Loucy (cell line): Measurements from ENCODE around the gene HCN2.
A peak's percentile ranks its signal among the peaks of the same experiment; 100 is the strongest.

Experiments
- H2AFZ ChIP-seq: fragments of 200-600 bp; sonication (generic); 2 replicates; pipeline ENCODE4 v1.6.0; 2016; ENCODE audit warnings: antibody characterized with exemption, mild to moderate bottlenecking, low read length, moderate library complexity
- H3F3A ChIP-seq: fragments of 200-600 bp; 2 replicates; pipeline ENCODE4 v1.6.0; 2016; ENCODE audit warnings: antibody characterized with exemption, low read depth, mild to moderate bottlenecking
- H3K27me3 ChIP-seq: fragments of 200-600 bp; sonication (generic); 2 replicates; pipeline ENCODE4 v1.6.1; 2014; ENCODE audit warnings: low read length, mild to moderate bottlenecking; ENCODE audit not compliant: insufficient read depth, poor library complexity, severe bottlenecking
- H3K36me3 ChIP-seq: fragments of 200-600 bp; sonication (generic); 2 replicates; pipeline ENCODE4 v1.6.1; 2016; ENCODE audit warnings: low read length; ENCODE audit not compliant: insufficient read depth
- H3K4me1 ChIP-seq: fragments of 200-600 bp; sonication (generic); 2 replicates; pipeline ENCODE4 v1.5.1; 2014; ENCODE audit warnings: low read length, mild to moderate bottlenecking; ENCODE audit not compliant: insufficient read depth, poor library complexity, severe bottlenecking
- H3K4me2 ChIP-seq: fragments of 200-600 bp; sonication (generic); 2 replicates; pipeline ENCODE4 v1.6.0; 2014; ENCODE audit warnings: antibody characterized with exemption, low read length, low read depth, mild to moderate bottlenecking; ENCODE audit not compliant: poor library complexity, severe bottlenecking
- H3K4me3 ChIP-seq: fragments of 200-600 bp; sonication (generic); 2 replicates; pipeline ENCODE4 v1.5.1; 2014; ENCODE audit warnings: low read length, mild to moderate bottlenecking, mixed read lengths; ENCODE audit not compliant: poor library complexity, severe bottlenecking
- H3K79me2 ChIP-seq: fragments of 200-600 bp; sonication (generic); 2 replicates; pipeline ENCODE4 v1.6.1; 2014; ENCODE audit warnings: low read length; ENCODE audit not compliant: insufficient read depth
- H3K9ac ChIP-seq: fragments of 200-600 bp; sonication (generic); 2 replicates; pipeline ENCODE4 v1.6.0; 2014; ENCODE audit warnings: mild to moderate bottlenecking, low read depth, low read length, moderate library complexity; ENCODE audit not compliant: poor library complexity, severe bottlenecking
- H3K9me2 ChIP-seq: fragments of 200-600 bp; sonication (generic); replicated peaks from 2 replicates; pipeline ENCODE4 v1.6.1; 2016; ENCODE audit warnings: low read depth, low read length, mixed read lengths
- H3K9me3 ChIP-seq: fragments of 200-600 bp; sonication (generic); 2 replicates; pipeline ENCODE4 v1.6.1; 2014; ENCODE audit warnings: mild to moderate bottlenecking, antibody characterized with exemption, low read length, low read depth; ENCODE audit not compliant: insufficient read depth
- H4K20me1 ChIP-seq: fragments of 200-600 bp; sonication (generic); 2 replicates; pipeline ENCODE4 v1.6.0; 2014; ENCODE audit warnings: antibody characterized with exemption, low read length, mild to moderate bottlenecking; ENCODE audit not compliant: insufficient read depth, poor library complexity, severe bottlenecking
- CTCF ChIP-seq: fragments of 200-600 bp; sonication (generic); conservative IDR thresholded peaks from 2 replicates; pipeline ENCODE4 v1.5.1; 2014; ENCODE audit warnings: mild to moderate bottlenecking, antibody characterized with exemption, low read length
- EZH2phosphoT487 ChIP-seq: fragments of 200-600 bp; IDR thresholded peaks from 2 replicates; pipeline ENCODE4 v1.6.1; 2018; ENCODE audit warnings: antibody characterized with exemption, mild to moderate bottlenecking, moderate library complexity, borderline replicate concordance

HCN2 gene

GRCh38 chr19:608155-609003, 18.7 kb downstream of the HCN2 start:
- H3K4me1 ChIP-seq = no peaks in the 10 kb centered on the region
- no peaks in the 10 kb centered on the region for H3K27me3 ChIP-seq
- no peak overlapping the region for H3K9ac ChIP-seq
- H4K20me1 ChIP-seq = no peaks in the 10 kb centered on the region
- no peak overlapping the region for H2AFZ ChIP-seq
- no peaks in the 10 kb centered on the region for H3K9me2 ChIP-seq
- H3K36me3 ChIP-seq = no peaks in the 10 kb centered on the region
- H3K4me3 ChIP-seq = no peak overlapping the region
- no peaks in the 10 kb centered on the region for H3K79me2 ChIP-seq
- H3K4me2 ChIP-seq = no peak overlapping the region
- TF ChIP-seq EZH2phosphoT487 (no peak), CTCF (no peak)
- no peaks in the 10 kb centered on the region for H3F3A ChIP-seq
- no peaks in the 10 kb centered on the region for H3K9me3 ChIP-seq

GRCh38 chr19:609004-609346, 19.3 kb downstream of the HCN2 start:
- TF ChIP-seq CTCF = no peak
- TF ChIP-seq EZH2phosphoT487 = no peak
- Histone ChIP-seq H4K20me1 (no peaks in the 10 kb centered on the region), H3K9ac (no peak overlapping the region), H2AFZ (no peak overlapping the region), H3K9me3 (no peaks in the 10 kb centered on the region), H3K36me3 (no peaks in the 10 kb centered on the region), H3K4me2 (no peak overlapping the region), H3K9me2 (no peaks in the 10 kb centered on the region), H3K27me3 (no peaks in the 10 kb centered on the region), H3K4me1 (no peaks in the 10 kb centered on the region), H3K79me2 (no peaks in the 10 kb centered on the region), H3K4me3 (no peak overlapping the region), H3F3A (no peaks in the 10 kb centered on the region)

GRCh38 chr19:610071-610800, 20.6 kb downstream of the HCN2 start:
- TF ChIP-seq CTCF (no peak), EZH2phosphoT487 (no peak)
- no peaks in the 10 kb centered on the region for H3K27me3 ChIP-seq
- no peaks in the 10 kb centered on the region for H4K20me1 ChIP-seq
- H3K36me3 ChIP-seq = no peaks in the 10 kb centered on the region
- no peaks in the 10 kb centered on the region for H3K79me2 ChIP-seq
- H2AFZ ChIP-seq = peak overlapping the region; percentile 75
- peak overlapping the region; percentile 64 for H3K4me2 ChIP-seq
- H3K9me3 ChIP-seq = no peaks in the 10 kb centered on the region
- H3K9me2 ChIP-seq = no peaks in the 10 kb centered on the region
- H3K9ac ChIP-seq = peak overlapping the region; percentile 50
- H3F3A ChIP-seq = no peaks in the 10 kb centered on the region
- no peaks in the 10 kb centered on the region for H3K4me1 ChIP-seq
- peak overlapping the region; percentile 67 for H3K4me3 ChIP-seq
